Right lobe of liver (tissue), 4 donors: ENCODE data around the gene SLC39A10.

ENCODE experiments used
- POLR2A ChIP-seq: fragments of 450-650 bp; IDR thresholded peaks from one replicate; pipeline ENCODE4 v1.6.1; 2017; ENCODE audit warnings: antibody characterized with exemption, mild to moderate bottlenecking
- TF ChIP-seq, protein P1 (sequence below), 4 donors: fragments of 200-600 bp in 3 of 4; fragments of 450-650 bp in 1 of 4; IDR thresholded peaks; one replicate each; pipeline versions ENCODE4 v1.5.1 to v1.8.0; 2016 to 2022; ENCODE audit warnings: antibody characterized with exemption in 4 of 4, mild to moderate bottlenecking in 2 of 4
- donor health status: DM: no; HTN: no; CAD: no.
- donor health status: DM: no; HTN: no; CAD: no.
- donor health status: DM: no; HTN: yes; CAD: no.

DNA sequence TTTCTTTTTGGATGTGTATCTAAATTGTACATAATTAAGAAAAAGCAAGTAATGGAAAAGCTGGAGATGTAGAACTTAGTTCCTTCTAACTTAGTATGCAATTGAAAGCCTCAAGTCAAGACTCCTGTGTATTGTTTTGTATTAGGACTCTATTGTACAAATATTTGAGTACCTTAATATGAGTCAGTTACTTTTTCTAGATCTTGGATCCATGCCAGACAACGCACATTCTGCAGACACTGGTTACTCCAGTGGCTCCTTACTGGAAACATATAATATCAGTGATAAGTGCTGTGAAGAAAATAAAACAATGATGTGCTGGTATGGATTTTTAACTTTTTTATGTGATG, 1.5 kb downstream of the SLC39A10 start:
- TF ChIP-seq, protein P1, sequence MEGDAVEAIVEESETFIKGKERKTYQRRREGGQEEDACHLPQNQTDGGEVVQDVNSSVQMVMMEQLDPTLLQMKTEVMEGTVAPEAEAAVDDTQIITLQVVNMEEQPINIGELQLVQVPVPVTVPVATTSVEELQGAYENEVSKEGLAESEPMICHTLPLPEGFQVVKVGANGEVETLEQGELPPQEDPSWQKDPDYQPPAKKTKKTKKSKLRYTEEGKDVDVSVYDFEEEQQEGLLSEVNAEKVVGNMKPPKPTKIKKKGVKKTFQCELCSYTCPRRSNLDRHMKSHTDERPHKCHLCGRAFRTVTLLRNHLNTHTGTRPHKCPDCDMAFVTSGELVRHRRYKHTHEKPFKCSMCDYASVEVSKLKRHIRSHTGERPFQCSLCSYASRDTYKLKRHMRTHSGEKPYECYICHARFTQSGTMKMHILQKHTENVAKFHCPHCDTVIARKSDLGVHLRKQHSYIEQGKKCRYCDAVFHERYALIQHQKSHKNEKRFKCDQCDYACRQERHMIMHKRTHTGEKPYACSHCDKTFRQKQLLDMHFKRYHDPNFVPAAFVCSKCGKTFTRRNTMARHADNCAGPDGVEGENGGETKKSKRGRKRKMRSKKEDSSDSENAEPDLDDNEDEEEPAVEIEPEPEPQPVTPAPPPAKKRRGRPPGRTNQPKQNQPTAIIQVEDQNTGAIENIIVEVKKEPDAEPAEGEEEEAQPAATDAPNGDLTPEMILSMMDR (IDR thresholded peaks at IDR 0.05): no peak
- TF ChIP-seq POLR2A: no peak
